GM19372 (cell line): ENCODE results near the gene NEU4.
"Not testable (repeated sequence)": the region's sequence is repeated elsewhere in the genome, so short reads cannot be mapped to it uniquely, and the experiment has no call there.

Source experiments
- ATAC-seq: cut with Tn5 transposase; IDR thresholded peaks from one replicate; pipeline ENCODE4 v1.9.1; 2021; ENCODE audit warnings: mild to moderate bottlenecking, low read depth, moderate library complexity; ENCODE audit not compliant: unreplicated experiment

Gene NEU4

GRCh38 chr2:241774419-241775222 is 34.4 kb upstream of the NEU4 start:
- ATAC-seq, result no peak

DNA sequence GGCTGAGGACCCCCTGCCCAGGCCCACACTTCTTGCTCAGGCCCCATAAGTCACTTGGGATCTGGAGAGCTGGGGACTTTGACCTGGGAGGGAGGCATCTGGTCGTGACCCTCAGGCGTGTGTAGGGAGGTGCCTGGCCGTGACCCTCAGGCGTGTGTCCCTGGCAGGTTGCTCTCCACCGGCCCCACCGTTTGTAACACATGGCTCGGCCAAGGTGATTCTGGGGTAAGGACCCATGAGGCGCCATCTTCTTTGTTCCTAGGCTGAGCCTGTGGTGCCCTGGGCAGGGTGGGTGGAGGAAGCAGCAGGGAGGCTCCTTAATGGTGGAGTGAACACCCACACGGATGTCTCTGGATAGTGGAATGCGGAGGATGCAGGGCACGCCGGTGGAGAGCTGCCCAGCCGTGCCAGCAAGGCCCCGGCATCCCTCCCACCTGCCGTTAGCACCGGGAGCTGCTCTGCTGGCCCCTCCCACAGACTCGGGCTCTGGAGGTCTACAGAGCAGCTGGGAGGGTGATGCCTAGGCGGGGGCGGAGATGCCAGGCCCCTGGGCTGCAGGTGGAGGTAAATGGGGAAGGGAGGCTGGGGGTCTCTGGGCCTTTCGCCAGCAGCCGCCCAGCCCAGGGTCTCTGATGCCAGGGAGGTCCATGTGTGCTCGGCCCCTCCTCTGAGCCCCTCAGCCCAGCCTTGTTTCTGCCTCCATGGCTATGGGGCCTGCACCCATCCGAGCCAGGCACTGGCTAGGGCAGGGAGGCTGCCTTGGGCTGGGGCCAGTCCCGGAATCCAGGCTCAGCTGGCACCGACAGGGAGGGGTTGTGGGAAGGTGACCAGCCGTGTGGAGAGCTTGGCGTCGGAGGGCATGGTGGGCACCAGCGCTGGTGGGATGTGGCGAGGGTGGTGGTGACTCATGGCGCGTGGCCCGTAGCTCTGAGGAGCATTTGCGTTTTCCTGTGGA is 33.5 kb upstream of the NEU4 start:
- ATAC-seq, result no peak

DNA sequence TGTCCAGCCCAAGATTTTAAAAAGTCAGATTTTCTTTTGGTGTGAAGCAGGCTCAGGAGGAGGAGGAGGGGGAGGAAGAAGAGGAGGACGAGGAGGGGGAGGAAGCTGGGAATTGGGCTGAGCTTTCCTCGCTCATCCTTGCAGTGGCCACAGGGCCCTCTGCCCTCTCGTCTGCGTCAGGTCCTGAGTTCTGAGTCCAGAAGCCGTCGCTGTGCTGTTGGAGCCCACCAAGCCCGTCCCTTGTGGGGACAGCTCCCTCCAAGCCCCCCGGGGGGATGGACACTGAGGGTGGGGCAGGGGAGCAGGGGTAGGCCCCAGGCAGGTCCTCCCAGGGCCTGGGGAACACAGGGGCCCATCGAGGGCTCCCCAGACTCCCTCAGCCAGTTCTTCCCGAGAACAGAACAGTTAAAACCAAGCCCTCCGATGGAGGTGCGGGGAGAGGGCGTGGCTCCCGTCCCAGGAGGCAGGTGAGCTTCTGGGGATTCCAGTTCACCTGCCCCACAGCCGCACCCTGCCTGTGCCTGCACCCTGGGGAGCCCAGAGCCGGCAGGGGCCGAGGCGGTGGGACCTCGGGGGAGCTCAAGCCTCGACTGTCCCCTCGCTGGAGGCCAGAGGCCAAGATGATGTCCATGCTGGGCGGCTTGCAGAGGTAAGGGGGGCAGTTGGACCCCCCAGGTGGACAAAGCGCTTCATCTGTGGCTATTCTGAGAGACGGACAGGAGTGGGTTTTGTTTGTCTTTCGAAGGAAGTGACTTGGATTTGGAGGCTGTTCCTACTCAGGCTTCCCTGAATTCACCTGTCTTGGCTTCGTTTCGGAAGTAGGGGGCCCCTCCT is 32.4 kb upstream of the NEU4 start, which contains the start of gene GAL3ST2:
GAL3ST2 (plus strand) TSS at position 487 of the 834 bp plus-strand sequence; CDS start at position 621, 134 bp downstream.
- no peak for ATAC-seq

GRCh38 chr2:241777170-241777685 is 31.8 kb upstream of the NEU4 start:
- no peak for ATAC-seq

- no peak for ATAC-seq
Observed at GRCh38 chr2:241777686-241778627, 31.0 kb upstream of the NEU4 start.

DNA sequence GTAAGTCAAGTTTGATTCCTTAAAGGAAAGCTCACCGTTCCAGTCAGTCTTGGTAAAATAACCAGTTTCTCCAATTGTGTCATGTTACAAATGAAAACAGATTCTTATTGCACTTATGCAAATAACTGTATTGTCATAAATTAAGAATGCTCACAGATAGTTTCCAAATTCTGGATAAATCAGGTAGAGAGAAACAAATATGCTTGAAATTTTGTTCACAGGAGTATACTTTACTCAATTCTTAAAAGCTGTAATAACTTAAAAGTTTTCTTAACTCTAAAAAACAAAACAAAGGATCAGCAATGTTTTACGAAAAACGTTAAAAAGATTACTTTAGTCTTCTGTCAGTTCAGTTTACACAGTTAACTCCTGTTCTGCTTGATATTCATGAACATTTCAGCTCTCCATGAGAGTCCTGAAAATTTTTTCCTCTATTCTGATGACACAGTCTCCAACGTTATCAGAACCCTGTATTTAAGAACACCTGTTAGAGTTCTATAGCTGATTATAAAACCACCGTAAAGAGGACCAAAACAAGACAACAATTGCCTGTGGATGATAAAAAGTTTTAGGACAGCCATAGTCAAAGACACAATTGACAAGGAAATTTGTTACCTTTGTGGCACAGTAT is 27.9 kb upstream of the NEU4 start:
- no peak for ATAC-seq

GRCh38 chr2:241782053-241782452 is 26.9 kb upstream of the NEU4 start:
- not testable (repeated sequence) for ATAC-seq

DNA sequence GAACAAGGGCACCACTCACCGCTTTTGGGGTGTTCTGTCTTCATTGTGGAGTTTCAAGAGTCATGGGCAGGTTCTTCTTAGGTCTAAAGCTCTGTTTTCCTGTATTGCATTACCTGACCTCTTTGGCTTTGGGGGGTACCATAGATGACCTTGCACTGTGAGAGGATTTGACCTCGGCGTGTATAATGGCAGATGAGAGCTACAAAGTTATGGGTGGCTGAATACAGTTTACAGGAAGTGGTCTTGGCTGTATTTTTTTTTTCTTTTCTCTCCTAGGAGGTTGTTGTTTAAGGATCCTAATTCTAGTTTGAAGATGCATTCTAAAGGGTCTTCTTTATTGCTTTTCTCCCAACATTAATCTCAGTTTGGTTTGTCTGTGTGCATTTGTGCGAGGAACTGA is 20.9 kb upstream of the NEU4 start:
- ATAC-seq, result no peak

GRCh38 chr2:241788572-241788971 is 20.4 kb upstream of the NEU4 start:
- no peak for ATAC-seq

DNA sequence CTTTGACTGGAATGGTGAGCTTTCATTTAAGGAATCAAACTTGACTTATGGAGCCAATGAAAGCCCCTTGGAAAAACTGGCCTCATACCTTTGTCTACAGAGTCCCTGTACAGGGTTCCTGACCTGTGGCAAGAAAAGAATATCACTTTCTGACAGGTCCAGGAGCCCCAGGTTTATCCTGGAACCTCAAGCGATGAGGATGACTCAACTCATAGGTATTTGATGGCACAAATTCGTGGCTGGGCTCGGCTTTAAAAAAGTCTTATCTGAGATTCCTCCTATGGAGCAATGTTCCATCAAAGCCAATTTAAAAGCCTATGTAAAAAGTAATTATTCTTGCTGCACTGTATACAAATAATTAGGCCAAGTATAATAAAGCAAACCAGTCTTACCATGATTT is 17.6 kb upstream of the NEU4 start:
- ATAC-seq, result not testable (repeated sequence)

- no peak for ATAC-seq
Observed at GRCh38 chr2:241793385-241793784, 15.6 kb upstream of the NEU4 start.

DNA sequence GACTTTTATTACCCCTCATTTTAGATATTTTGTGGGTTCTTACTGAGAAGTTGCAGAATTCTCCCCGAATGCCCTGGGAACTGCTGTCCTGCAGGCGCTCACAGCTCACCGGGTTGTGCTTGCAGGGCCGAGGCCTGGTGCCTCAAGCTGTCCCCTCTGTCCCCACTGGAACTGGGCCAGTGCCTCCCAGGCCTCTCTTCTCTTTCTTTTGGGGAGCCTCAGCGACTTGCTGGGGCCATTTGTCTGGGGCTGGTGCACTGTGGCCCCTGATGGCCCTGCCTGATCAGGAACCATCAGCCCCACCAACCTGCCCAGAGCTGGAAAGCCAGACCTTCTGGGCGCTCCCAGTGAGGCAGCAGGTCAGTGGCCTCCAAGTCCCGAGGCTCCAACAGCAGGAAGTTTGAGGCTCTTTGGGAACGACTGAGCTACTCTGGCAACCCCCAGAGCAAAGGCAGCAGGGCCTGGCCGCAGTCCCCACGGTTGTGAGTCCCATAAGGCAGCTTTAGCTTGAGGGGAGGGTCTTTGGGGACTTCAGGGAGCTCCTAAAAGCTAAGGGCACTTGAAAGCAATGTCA is 14.7 kb upstream of the NEU4 start:
- no peak for ATAC-seq

GRCh38 chr2:241795021-241795999 is 13.7 kb upstream of the NEU4 start:
- no peak for ATAC-seq

DNA sequence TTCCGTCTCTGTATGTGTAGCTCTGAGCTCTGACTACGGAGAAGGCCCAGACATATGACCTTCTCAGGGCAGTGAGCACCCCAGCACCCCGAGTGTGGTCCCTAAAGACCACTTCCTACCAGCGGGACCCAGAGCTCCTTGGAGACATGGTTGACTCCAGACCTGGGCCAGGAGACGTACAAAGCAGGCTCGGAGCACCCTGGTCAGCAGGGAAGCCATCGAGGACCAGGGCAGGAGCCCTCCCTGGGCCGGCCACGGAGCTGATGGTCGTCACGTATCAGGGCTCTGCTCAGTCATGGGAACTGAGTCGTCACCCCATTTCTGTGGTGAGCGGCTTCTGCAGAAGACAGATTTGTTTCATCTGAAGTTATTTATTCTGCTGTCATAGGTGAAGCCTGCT is 12.8 kb upstream of the NEU4 start:
- no peak for ATAC-seq

DNA sequence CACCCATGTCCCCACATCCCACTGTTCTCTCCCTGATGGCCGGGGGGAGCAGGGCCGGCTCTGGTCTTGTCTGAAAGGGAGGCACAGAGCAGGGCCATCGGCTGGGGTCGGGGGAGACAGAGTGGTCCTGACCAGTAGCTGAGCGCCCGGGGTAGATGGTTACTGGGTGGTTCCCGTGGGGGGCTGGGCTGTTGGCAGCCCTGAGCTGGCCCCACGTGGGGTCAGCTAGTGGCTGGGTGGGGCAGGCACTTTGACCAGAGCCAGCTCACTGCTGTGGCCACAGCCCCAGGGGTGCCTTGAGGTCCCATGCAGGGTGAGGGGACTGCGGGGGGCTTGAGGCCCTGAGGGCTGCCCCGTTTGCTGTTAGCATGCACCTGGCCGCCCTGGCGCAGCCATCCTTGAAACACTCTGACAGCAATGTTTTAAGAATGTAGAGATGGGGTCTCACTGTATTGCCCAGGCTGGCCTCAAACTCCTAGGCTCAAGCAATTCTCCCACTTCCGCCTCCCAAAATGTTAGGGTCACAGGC is 12.3 kb upstream of the NEU4 start:
- ATAC-seq, result no peak

DNA sequence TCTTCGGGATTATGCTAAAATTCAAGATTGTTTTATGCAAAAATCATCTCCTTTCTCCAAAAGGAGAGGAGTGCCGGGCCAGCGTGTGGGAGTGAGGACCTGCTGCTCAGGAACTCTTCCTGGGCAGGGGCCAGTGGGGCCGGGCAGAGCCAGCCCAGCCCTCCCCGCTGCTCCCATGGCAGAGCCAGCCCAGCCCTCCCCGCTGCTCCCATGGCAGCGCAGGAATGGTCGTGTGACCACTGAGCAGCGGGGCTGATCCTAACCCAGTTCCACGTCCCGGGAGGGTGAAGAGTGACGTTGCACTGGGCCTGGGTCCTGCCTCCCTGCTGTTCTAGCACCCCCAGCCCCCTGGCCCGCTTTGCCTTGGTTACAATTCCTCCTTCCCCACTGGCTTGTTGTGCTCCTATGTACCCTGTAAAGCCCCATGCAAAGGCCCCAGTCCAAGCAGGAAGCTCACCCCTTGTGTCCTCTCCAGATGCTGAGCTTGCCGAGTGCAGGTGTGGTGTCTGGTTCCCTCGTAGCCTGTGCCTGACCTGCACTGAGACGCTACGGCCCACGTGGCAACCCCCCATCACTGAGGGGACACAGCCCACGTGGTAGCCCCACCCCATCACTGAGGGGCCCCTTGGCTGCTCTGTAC is 11.4 kb upstream of the NEU4 start:
- ATAC-seq, result no peak
